T-cell (primary cell): Measurements from ENCODE around the gene SMIM10. TPM values are rescaled to one million over a fixed set of nuclear protein-coding genes. Genes with fewer than 3 reads are reported as not detected.

Experiments
- total RNA-seq, 35 experiments: library from RNA in 6 of 35; stranded (reverse) in 6 of 35; fragments of 120-200 nt in 1 of 35; gene quantifications; one replicate each; pipeline versions ENCODE4 v1.2.1 to v1.2.4 and lab custom pipeline; 2013 to 2026

Gene SMIM10
- total RNA-seq, 5 donors from 2014 or later (not counting 1 experiment from before 2014, with no cell fraction given), result not detected

Other genes starting within 250 kb of the SMIM10 start
- gene PABIR2, start 193.8 kb upstream of the SMIM10 start, total RNA-seq, result 10 to 100 TPM; 31.8 to 46.1 (median 37.5) TPM
- 10 to 100 TPM in 1 of 5 donors, 1 to 10 TPM in 4; 5.7 to 11.4 (median 8.4) TPM for gene MOSPD1, start 75.7 kb upstream of the SMIM10 start, total RNA-seq
- under 1 TPM in 4 of 5 donors, not detected in 1; 0.13 to 0.43 (median 0.34) TPM for gene RTL8B, start 31.6 kb downstream of the SMIM10 start, total RNA-seq
- 10 to 100 TPM in 4 of 5 donors, 1 to 10 TPM in 1; 7.7 to 27.9 (median 20.7) TPM for gene RTL8C, start 41.4 kb downstream of the SMIM10 start, total RNA-seq
- gene RTL8A, start 61.1 kb downstream of the SMIM10 start, total RNA-seq, result 10 to 100 TPM in 3 of 5 donors, 1 to 10 TPM in 2; 8.0 to 23.5 (median 18.5) TPM
- gene SMIM10L2B, start 107.7 kb downstream of the SMIM10 start, total RNA-seq, result under 1 TPM; 0.36 to 0.89 (median 0.60) TPM
- not detected for gene ETDB, start 129.5 kb downstream of the SMIM10 start, total RNA-seq
- gene CT55, start 180.4 kb downstream of the SMIM10 start, total RNA-seq, result not detected